Thyroid gland (tissue), 4 donors: Measurements from ENCODE around the gene ZSCAN2.

ENCODE experiments used
- CTCF ChIP-seq, 6 experiments: fragments of 200-600 bp in 3 of 6; fragments of 450-650 bp in 3 of 6; sonication (generic) in 3 of 6; IDR thresholded peaks; one replicate each; pipeline ENCODE4 v1.5.1; 2016 to 2019; ENCODE audit warnings: antibody characterized with exemption in 6 of 6, mild to moderate bottlenecking in 2 of 6, inconsistent platforms in 1 of 6, moderate library complexity in 1 of 6
- POLR2A ChIP-seq, 2 donors: fragments of 450-650 bp; IDR thresholded peaks; one replicate each; pipeline ENCODE4 v1.6.1; 2017; ENCODE audit warnings: antibody characterized with exemption in 2 of 2, mild to moderate bottlenecking in 2 of 2, moderate library complexity in 1 of 2

GRCh38 chr15:84601555-84601838 lies 688 bp downstream of the ZSCAN2 start:
- TF ChIP-seq CTCF (IDR thresholded peaks at IDR 0.05) (no peak), POLR2A (IDR thresholded peaks at IDR 0.05) (no peak)
